Measurements from ENCODE around the gene WWOX.
A peak's percentile ranks its signal among the peaks of the same experiment; 100 is the strongest.
"Not testable (repeated sequence)": the region's sequence is repeated elsewhere in the genome, so short reads cannot be mapped to it uniquely, and the experiment has no call there.

Gene WWOX

DNA sequence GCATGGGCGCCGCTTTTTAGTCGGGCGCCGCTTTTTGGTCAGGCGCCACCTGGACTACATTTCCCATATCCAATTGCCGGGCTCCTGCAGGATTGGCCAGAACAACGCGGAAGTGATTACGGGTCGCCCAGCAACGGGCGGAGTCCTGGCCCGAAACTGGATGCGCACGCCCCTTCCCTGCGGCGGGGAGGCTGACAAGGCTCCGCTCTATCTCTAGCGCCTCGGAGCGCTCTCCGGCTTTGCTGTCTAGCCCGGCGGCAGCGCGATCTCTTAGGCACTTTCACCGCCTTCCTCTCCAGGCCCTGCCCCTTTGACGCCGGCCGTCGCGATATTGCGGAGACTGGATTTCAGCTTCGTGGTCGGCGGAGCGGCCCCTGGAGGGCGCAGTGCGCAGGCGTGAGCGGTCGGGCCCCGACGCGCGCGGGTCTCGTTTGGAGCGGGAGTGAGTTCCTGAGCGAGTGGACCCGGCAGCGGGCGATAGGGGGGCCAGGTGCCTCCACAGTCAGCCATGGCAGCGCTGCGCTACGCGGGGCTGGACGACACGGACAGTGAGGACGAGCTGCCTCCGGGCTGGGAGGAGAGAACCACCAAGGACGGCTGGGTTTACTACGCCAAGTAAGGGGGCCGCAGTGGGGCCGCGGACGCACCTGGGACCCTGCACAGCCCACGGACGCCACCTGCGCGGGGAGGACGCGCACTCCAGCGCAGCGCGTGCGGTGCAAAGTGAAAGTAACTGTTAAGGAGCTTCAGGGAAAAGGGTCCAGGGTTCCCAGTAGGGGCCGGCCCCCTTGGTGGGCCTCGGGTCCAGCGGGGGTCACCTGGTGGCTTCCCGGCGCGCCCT is at the start of gene WWOX:
WWOX (plus strand) TSS at position 384 of the 841 bp plus-strand sequence.
- peak within 1 kb of the TSS; percentile 70 for H3K9ac ChIP-seq (ENCODE audit: low read depth, low read length)
- H3K27me3 ChIP-seq (ENCODE audit: control insufficient read depth, insufficient read depth, low read length): peaks cover 6% of the 10 kb centered on the region
- peak within 1 kb of the TSS; percentile 97 for H3K4me3 ChIP-seq (ENCODE audit: low read depth, low read length)
- no peaks in the 10 kb centered on the region for H3K36me3 ChIP-seq (ENCODE audit: control insufficient read depth, insufficient read depth, low read length)
- H3K4me1 ChIP-seq (ENCODE audit: control insufficient read depth, insufficient read depth, low read length): peaks cover 3% of the 10 kb centered on the region
- H3K9me3 ChIP-seq (ENCODE audit: control insufficient read depth, insufficient read depth, low read length): no peaks in the 10 kb centered on the region

DNA sequence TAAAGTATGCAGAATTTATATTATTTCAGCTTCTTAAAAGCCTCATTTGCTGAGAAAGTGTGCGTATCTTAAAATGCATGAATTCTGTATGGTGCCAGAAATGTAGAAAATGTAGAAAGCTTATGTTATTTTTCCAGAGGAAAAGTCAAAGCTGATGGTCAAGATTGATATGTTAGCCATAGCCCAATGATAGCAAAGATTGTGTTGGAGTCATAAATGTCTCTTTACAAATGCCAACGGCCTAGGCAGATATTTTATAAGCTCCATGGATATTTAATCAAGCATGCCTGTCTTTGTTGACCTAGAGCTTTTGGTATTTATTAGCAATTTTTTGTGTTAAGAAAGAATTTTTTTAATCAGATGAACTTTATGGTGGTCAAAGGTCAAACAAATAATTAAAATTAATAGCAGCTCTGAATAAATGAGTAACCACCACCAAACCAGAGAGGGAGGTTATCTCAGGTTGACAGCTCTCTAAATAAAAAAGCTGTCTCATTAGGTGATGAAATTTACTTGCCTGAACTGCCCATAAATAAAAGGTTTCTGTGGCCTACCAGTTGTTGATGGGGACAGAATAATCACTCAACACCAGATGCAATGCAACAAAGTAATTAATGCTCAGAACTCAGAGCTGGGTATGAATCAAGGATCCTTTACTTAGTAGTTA is 48.6 kb upstream of the WWOX start:
- H3K27me3 ChIP-seq (ENCODE audit: control insufficient read depth, insufficient read depth, low read length): peaks cover 20% of the 10 kb centered on the region
- no peaks in the 10 kb centered on the region for H3K4me1 ChIP-seq (ENCODE audit: control insufficient read depth, insufficient read depth, low read length)
- no peak overlapping the region for H3K4me3 ChIP-seq (ENCODE audit: low read depth, low read length)
- H3K9ac ChIP-seq (ENCODE audit: low read depth, low read length): no peak overlapping the region
- H3K36me3 ChIP-seq (ENCODE audit: control insufficient read depth, insufficient read depth, low read length): no peaks in the 10 kb centered on the region
- no peaks in the 10 kb centered on the region for H3K9me3 ChIP-seq (ENCODE audit: control insufficient read depth, insufficient read depth, low read length)

DNA sequence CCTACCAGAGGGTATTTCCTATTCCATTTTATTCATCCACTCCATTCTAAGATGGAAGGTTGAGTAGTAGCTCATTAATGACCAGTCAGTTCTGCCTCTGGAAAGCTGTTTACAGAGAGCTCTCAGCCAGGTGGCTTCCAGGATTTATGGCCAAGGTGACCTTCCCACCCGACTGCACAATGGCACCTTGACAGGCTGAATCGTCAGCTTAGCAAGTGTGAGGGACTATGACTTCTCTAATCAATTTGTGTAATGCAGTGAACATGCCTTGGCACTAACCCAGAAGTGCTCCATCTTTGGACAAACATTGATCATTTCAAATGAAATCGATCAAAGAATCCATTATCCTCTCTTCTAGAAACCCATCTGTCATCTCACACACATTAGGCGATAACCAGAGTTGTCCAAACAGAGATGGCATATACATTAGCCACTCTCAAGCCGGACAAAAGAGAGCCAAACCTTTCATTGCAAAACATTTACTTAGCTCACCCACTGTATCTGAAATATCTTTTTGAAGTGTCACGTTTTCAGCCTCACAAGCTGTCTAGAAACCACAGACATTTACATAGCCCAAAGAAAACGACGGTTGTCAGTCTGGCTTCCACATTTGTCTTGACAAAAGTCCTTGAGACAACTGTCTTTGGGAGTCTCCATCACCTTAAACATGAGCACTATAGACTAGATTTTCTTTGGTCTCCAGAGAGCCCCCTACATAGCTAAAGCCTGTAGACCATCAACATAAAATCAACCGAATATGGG is 41.5 kb upstream of the WWOX start:
- H3K4me3 ChIP-seq (ENCODE audit: low read depth, low read length): no peak overlapping the region

DNA sequence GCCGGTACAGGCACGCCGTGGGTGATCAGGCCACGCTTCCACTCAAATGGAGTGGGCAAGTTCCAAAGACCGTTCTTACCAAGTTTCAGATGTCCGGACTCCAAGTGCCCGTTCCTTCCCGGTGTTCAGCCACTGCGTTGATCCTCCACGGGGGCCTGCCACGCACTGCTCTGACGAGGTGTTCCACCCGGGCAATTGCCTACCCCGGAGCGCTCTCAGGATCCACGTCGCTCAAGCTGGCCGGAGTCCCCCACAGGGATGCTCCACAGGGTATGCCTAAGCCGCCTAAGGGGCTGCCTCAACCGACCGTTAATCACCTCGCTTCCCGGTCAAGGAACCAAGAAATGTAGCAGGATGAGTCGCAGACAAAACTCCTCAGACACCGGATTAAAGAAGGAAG is 39.6 kb upstream of the WWOX start:
- peaks cover 10% of the 10 kb centered on the region for H3K27me3 ChIP-seq (ENCODE audit: control insufficient read depth, insufficient read depth, low read length)
- H3K9ac ChIP-seq (ENCODE audit: low read depth, low read length); H3K4me3 ChIP-seq (ENCODE audit: low read depth, low read length); H3K4me1 ChIP-seq (ENCODE audit: control insufficient read depth, insufficient read depth, low read length); H3K36me3 ChIP-seq (ENCODE audit: control insufficient read depth, insufficient read depth, low read length); H3K9me3 ChIP-seq (ENCODE audit: control insufficient read depth, insufficient read depth, low read length): not testable (repeated sequence)

More for the DNA sequence above, 41.5 kb upstream of the WWOX start:
- H3K36me3 ChIP-seq (ENCODE audit: control insufficient read depth, insufficient read depth, low read length): no peaks in the 10 kb centered on the region
- no peaks in the 10 kb centered on the region for H3K4me1 ChIP-seq (ENCODE audit: control insufficient read depth, insufficient read depth, low read length)
- H3K27me3 ChIP-seq (ENCODE audit: control insufficient read depth, insufficient read depth, low read length): peaks cover 7% of the 10 kb centered on the region
- H3K9me3 ChIP-seq (ENCODE audit: control insufficient read depth, insufficient read depth, low read length): no peaks in the 10 kb centered on the region
- H3K9ac ChIP-seq (ENCODE audit: low read depth, low read length): no peak overlapping the region

DNA sequence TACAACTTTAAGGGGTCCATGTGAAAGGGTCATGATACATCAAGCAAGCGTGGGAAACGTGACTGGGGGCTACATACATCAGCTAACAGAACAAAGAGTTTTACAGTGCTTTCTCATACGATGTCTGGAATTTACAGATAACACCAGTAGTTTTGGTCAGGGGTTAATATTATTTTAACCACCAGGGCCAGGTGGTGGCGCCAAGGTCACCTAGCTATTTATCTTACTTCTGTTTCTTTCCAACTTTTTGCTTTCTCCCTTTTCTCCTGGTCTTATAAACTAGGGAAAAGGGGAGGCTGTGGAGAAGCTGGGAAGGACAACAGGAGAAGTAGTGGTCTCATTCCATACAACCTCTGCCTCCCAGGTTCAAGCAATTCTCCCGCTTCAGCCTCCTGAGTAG is 39.2 kb upstream of the WWOX start:
- Histone ChIP-seq H3K9me3 (ENCODE audit: control insufficient read depth, insufficient read depth, low read length) (no peaks in the 10 kb centered on the region), H3K27me3 (ENCODE audit: control insufficient read depth, insufficient read depth, low read length) (peaks cover 10% of the 10 kb centered on the region), H3K36me3 (ENCODE audit: control insufficient read depth, insufficient read depth, low read length) (no peaks in the 10 kb centered on the region), H3K4me1 (ENCODE audit: control insufficient read depth, insufficient read depth, low read length) (peaks cover 7% of the 10 kb centered on the region), H3K9ac (ENCODE audit: low read depth, low read length) (no peak overlapping the region), H3K4me3 (ENCODE audit: low read depth, low read length) (no peak overlapping the region)

DNA sequence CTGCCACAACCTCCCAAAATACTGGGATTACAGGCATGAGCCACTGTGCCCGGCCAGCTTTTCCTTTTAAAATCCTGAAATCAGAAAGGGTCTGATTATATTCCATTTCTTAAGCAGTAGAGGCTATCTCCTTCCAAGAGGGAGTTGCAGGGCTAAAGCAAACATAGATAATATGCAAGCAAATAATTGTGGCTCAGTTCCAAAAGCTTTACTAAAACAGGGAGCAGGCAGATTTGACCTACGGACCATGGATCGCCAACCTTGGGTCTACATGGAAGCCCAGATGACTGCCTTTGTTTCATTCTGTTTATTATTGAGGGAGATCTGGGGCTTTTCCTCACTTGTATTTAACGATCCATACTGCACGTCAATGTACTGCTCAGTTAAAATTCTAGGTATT is 38.6 kb upstream of the WWOX start:
- Histone ChIP-seq H3K27me3 (ENCODE audit: control insufficient read depth, insufficient read depth, low read length) (peaks cover 10% of the 10 kb centered on the region), H3K4me3 (ENCODE audit: low read depth, low read length) (no peak overlapping the region), H3K36me3 (ENCODE audit: control insufficient read depth, insufficient read depth, low read length) (no peaks in the 10 kb centered on the region), H3K4me1 (ENCODE audit: control insufficient read depth, insufficient read depth, low read length) (peaks cover 7% of the 10 kb centered on the region), H3K9ac (ENCODE audit: low read depth, low read length) (no peak overlapping the region), H3K9me3 (ENCODE audit: control insufficient read depth, insufficient read depth, low read length) (no peaks in the 10 kb centered on the region)

DNA sequence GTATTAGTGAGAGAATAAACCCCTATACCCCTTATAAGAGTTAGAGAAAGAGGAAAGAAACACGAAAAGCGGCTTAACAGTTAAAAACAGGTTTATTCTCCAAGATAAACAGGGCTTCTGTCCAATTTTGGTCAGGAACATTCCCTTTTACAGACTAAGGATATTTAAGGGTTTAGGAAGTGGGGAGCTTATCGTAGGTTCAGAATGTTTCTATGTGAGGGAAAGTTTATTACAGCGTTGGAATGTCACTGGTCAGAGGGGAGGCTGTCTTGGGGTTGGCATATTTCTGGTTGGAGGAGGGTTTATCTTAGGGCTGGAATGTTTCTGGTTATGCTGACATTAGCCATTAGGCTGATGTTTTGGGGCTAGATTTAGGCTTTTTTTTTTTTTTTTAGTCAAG is 34.1 kb upstream of the WWOX start:
- Histone ChIP-seq H3K9ac (ENCODE audit: low read depth, low read length) (no peak overlapping the region), H3K9me3 (ENCODE audit: control insufficient read depth, insufficient read depth, low read length) (no peaks in the 10 kb centered on the region), H3K36me3 (ENCODE audit: control insufficient read depth, insufficient read depth, low read length) (no peaks in the 10 kb centered on the region), H3K27me3 (ENCODE audit: control insufficient read depth, insufficient read depth, low read length) (peaks cover 24% of the 10 kb centered on the region), H3K4me3 (ENCODE audit: low read depth, low read length) (no peak overlapping the region), H3K4me1 (ENCODE audit: control insufficient read depth, insufficient read depth, low read length) (peaks cover 16% of the 10 kb centered on the region)

DNA sequence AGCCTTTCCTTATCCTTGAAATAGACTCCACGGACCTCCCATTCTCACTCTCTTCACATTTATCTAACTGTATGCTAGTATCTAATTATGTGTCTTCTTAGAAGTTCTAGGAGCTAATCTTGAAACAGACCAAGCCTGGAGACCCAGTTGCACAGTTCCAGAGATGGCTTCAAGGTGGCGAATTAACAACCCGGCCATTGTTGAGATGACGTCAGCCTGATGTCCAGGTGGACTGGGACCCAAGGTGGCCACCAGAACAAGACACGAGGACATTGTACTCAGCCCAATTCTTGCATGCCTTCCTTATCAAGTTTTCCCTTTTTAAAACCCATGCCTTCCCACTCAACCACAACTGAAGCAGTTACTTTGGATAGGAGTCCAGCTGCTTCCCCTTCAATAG is 29.5 kb upstream of the WWOX start:
- Histone ChIP-seq H3K9ac (ENCODE audit: low read depth, low read length) (no peak overlapping the region), H3K27me3 (ENCODE audit: control insufficient read depth, insufficient read depth, low read length) (peaks cover 46% of the 10 kb centered on the region), H3K36me3 (ENCODE audit: control insufficient read depth, insufficient read depth, low read length) (no peaks in the 10 kb centered on the region), H3K9me3 (ENCODE audit: control insufficient read depth, insufficient read depth, low read length) (no peaks in the 10 kb centered on the region), H3K4me1 (ENCODE audit: control insufficient read depth, insufficient read depth, low read length) (peaks cover 21% of the 10 kb centered on the region), H3K4me3 (ENCODE audit: low read depth, low read length) (no peak overlapping the region)

DNA sequence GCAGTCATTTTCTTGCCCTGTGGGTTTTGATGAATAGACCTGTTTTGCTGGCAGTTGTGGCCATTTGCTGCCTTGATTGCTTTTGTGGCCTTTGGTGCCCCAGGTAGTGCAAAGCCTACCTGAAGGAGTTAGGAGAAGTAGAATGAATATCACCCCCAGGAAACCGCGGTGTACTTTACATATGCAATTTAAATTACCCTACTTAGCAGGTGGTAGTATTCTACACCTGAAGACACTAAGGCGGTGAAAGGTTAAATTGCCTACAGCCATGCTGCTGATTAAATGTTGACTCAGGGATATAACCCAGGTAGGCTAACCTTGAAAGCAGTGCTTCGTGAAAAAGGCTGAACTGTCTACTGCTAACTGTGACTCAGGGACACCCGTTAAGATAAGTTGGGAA is 27.2 kb upstream of the WWOX start:
- H3K9ac ChIP-seq (ENCODE audit: low read depth, low read length): no peak overlapping the region
- H3K27me3 ChIP-seq (ENCODE audit: control insufficient read depth, insufficient read depth, low read length): peaks cover 56% of the 10 kb centered on the region
- H3K36me3 ChIP-seq (ENCODE audit: control insufficient read depth, insufficient read depth, low read length): no peaks in the 10 kb centered on the region
- peaks cover 21% of the 10 kb centered on the region for H3K4me1 ChIP-seq (ENCODE audit: control insufficient read depth, insufficient read depth, low read length)
- H3K4me3 ChIP-seq (ENCODE audit: low read depth, low read length): peak overlapping the region; percentile 18
- H3K9me3 ChIP-seq (ENCODE audit: control insufficient read depth, insufficient read depth, low read length): no peaks in the 10 kb centered on the region

DNA sequence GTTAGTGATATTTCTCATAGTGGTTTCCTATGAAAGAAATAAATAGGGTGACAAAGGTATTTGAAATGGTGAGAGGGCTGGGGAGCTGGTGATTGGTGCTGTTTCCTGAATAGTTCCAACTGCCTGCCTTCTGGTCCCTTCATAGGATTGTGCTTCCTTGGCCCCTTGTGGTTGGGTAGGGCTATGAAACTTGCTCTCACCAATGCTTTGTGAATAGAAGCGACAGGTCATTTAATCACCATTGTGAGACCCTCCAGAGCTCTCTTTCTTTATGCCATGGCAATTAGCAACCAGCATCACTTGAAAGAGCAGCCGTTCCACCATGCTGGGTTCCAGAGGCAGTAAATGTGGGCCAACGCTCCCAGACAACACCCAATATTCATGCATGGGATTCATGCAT is 23.7 kb upstream of the WWOX start:
- Histone ChIP-seq H3K27me3 (ENCODE audit: control insufficient read depth, insufficient read depth, low read length) (peaks cover 59% of the 10 kb centered on the region), H3K4me1 (ENCODE audit: control insufficient read depth, insufficient read depth, low read length) (peaks cover 12% of the 10 kb centered on the region), H3K36me3 (ENCODE audit: control insufficient read depth, insufficient read depth, low read length) (no peaks in the 10 kb centered on the region), H3K9me3 (ENCODE audit: control insufficient read depth, insufficient read depth, low read length) (no peaks in the 10 kb centered on the region), H3K4me3 (ENCODE audit: low read depth, low read length) (no peak overlapping the region), H3K9ac (ENCODE audit: low read depth, low read length) (no peak overlapping the region)

DNA sequence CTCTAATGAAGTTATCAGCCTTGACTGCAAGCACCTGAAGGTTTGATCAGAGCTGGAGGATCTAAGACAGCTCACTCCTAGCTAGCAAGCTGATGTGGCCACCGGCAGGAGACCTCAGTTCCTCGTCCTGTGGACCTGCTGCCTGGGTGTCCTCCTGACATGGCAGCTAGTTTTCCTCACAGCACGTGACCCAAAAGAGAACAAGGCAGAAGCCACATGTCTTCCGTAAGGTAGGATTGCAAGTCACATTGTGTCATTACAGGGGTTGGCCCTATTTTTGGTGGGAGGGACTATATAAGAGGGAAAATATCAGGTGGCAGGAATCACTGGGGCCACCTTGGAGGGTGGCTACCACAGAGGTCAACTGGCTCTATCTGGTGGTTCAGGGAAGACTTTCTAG is 18.1 kb upstream of the WWOX start:
- no peaks in the 10 kb centered on the region for H3K4me1 ChIP-seq (ENCODE audit: control insufficient read depth, insufficient read depth, low read length)
- H3K9ac ChIP-seq (ENCODE audit: low read depth, low read length): no peak overlapping the region
- no peak overlapping the region for H3K4me3 ChIP-seq (ENCODE audit: low read depth, low read length)
- no peaks in the 10 kb centered on the region for H3K9me3 ChIP-seq (ENCODE audit: control insufficient read depth, insufficient read depth, low read length)
- H3K36me3 ChIP-seq (ENCODE audit: control insufficient read depth, insufficient read depth, low read length): no peaks in the 10 kb centered on the region
- peaks cover 35% of the 10 kb centered on the region for H3K27me3 ChIP-seq (ENCODE audit: control insufficient read depth, insufficient read depth, low read length)
